GM19438 (cell line): ENCODE data around the gene GAL3ST3.
"Not testable (repeated sequence)": the region's sequence is repeated elsewhere in the genome, so short reads cannot be mapped to it uniquely, and the experiment has no call there.

ENCODE experiments used
- ATAC-seq: cut with Tn5 transposase; IDR thresholded peaks from one replicate; pipeline ENCODE4 v1.9.1; 2021; ENCODE audit warnings: low read depth; ENCODE audit not compliant: unreplicated experiment

GAL3ST3 gene

GRCh38 chr11:66014804-66015453, 34.0 kb downstream of the GAL3ST3 start:
- no peak for ATAC-seq

DNA sequence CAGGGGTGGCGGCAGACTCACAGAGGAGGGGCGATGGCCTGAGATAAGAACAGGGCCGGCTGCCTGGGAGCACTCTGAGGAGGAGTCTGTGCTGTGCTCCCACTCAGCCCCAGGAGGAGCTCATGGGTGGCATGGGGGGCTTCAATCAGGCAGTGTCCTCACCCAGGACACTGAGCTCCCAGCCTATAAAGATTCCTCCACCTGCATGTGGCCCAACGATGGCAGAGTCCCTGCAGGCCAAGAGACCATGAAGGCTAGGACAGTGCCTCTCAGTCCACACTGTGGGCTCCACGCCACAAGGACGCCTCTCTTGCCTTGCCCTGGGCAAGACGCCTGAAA, 35.2 kb downstream of the GAL3ST3 start:
- ATAC-seq: no peak

GRCh38 chr11:66012946-66013761, 35.8 kb downstream of the GAL3ST3 start:
- no peak for ATAC-seq

DNA sequence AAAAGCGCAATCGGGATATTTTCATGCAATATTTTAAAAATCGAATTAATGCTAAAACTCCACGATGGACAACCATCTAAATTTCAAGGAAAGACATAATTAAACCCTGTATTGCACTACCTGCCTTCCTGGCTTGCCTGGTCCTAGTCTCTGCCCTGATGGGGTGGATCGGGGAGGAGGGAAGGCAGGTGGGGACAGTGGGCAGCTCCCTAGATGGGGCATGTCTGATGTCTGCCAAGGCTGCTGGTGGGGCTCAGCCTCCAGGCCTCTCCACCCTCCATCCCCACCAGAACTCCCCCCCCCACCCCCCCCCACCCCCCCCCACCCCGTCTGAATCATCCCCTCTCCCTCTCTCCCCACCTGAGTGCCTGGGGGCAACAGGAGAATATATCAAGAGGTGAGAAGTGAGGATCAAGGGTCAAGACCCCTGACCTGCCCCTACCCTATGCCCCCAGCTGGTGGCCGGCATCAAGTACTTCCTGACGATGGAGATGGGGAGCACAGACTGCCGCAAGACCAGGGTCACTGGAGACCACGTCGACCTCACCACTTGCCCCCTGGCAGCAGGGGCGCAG, 36.5 kb downstream of the GAL3ST3 start:
- ATAC-seq: no peak

GRCh38 chr11:66011785-66012303, 37.1 kb downstream of the GAL3ST3 start, which contains the start of gene CST6:
Gene CST6, plus strand, starts transcription at chr11:66012008. Its CDS starts 37 bp downstream, at chr11:66012045.
- no peak for ATAC-seq

- ATAC-seq: no peak
Observed at GRCh38 chr11:66011239-66011784, 37.6 kb downstream of the GAL3ST3 start.

DNA sequence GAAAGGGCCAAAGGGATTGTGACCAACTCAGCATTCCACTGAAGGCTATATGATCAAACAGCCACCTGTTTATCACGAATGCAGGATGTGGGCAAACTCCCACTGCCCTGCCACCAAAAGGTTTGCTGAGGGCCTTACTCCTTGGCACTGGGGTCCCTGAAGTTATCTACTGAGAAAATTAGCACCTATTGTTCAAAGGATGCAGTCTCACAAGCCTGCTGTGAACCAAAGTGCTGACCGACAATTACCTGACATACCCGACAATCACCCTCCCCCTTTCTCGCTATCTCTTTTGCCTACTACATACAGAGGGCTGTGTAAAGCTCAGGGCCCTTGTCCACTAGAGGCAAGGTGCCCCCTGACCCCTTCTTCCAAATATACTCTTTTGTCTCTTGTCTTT, 38.9 kb downstream of the GAL3ST3 start:
- ATAC-seq: not testable (repeated sequence)

DNA sequence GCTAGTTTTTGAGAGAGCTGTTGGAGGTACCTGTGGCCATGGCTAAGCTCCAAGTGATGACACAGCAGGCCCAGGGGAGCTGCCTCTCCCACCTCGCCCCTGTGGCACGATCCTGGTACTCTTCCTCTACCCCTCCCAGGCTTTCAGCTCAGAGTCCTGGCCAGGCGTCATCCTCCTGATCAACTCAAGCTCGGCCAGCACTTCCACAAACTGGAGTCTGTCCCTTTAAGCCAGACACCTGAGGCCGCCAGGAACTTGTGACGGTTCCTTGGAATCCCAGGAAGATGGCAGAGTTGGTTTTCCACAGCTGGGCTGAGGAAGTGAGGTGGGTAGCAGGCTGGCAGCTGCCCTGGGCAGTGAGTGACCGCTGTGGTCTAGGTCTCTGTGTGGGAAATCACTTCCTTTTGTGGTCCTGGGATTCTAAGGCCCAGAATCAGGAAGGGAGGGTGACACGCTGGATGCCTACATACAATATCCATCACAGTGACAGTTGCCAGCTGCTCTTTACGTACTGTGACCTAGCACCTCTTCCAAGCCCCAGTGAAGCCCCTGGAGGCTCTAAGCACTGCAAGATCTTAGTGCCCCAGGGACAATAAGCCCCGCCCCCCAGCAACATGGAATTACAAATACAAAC, 40.4 kb downstream of the GAL3ST3 start:
- ATAC-seq: no peak

DNA sequence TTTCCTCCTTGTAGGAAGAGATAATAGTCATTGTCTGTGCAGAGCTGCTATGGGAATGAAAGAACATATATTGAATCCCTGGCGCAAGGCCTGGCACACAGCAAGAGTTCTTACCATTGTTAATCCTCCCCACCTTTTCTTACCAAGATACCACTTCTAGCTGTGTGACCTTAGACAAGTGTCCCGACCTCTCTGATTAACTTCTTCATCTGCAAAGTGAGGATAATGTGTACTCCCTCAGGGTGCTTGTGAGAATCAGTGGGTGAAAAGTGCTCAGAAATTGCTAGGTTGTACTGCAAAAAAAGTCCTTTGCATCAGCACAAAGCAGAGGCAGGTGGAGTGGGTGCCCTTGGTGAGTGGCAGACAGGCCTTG, 40.9 kb downstream of the GAL3ST3 start:
- ATAC-seq: no peak

DNA sequence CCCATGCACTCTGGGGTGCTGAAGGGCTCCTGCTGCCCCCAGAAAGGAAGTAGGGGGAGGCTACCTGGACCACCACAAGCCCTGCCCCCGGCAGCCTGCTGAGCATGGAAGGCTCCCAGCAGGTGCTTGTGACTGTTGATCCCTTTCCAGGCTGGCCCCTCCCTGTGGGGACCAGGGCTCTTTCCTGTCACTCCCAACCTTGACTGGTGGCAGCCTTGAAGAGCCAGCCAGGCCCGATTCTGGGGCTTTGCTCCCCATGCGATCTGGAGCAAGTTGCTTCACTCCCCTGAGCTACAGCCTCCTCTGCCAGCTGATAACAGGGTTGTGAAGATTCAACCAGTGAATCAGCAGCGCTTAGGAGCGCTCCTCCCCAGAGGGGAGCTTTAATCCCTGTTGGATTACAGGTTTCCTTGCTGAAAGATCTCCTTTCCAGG, 41.7 kb downstream of the GAL3ST3 start:
- no peak for ATAC-seq

DNA sequence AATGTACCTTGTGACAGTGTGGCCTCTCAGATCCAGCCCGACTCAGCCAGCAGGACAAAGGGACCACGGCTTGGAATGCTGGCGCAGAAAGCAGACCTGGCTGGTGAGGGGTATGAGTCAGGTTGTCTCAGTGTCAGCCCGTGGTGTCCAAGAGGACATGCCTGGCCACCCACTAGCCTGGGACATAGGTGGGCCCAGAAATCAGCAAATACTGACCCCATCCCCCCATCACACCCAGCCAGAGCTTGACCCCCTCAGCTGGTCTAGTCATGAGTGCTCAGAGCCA, 42.1 kb downstream of the GAL3ST3 start:
- ATAC-seq: no peak

- no peak for ATAC-seq
Observed at GRCh38 chr11:66006134-66006890, 42.6 kb downstream of the GAL3ST3 start.

- no peak for ATAC-seq
Observed at GRCh38 chr11:66004186-66004585, 44.8 kb downstream of the GAL3ST3 start.

DNA sequence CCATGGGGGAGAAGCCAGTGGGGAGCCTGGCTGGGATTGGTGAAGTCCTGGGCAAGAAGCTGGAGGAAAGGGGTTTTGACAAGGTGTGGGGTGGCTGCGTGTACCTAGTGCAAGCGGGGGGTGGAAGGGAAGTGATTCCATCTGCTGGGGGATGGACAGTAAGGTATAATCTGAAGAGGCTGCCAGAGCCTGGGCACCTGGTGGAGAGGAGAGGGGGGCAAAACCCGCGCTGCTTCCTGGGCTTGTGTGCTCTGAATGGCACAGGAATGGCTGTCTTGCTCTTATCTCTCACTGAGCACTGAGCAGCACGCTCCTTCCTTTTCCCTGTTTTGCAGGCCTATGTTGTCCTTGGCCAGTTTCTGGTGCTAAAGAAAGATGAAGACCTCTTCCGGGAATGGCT, 45.7 kb downstream of the GAL3ST3 start:
- no peak for ATAC-seq

GRCh38 chr11:66002648-66003225, 46.2 kb downstream of the GAL3ST3 start:
- peak; percentile 39 for ATAC-seq

GRCh38 chr11:66001942-66002647, 46.9 kb downstream of the GAL3ST3 start, which contains the start of the genes BANF1 and EIF1AD:
Gene BANF1, plus strand, starts transcription at chr11:66002503. Its CDS starts 748 bp downstream, at chr11:66003251.
Gene EIF1AD, minus strand, starts transcription at chr11:66002157. Its CDS starts 1,768 bp downstream, at chr11:66000389.
- ATAC-seq: peak; percentile 75

DNA sequence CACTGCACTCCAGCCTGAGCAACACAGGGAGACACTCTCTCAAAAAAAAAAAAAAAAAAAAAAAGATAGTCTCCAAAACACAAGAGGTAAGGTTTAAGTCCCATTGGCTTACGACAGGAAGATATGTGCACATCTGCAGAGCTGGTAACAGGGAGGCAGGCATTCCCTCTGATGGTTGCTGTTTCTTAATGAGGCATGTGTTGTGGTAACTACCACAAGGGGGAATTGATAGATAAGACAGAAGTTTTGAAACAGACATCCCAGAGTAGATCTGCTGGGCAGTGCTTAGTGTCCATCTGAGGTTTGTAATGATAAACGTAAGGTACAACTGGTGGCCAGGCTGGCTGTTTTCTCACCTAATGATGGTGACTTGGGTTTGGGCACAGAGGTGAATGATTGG, 51.7 kb downstream of the GAL3ST3 start:
- no peak for ATAC-seq

DNA sequence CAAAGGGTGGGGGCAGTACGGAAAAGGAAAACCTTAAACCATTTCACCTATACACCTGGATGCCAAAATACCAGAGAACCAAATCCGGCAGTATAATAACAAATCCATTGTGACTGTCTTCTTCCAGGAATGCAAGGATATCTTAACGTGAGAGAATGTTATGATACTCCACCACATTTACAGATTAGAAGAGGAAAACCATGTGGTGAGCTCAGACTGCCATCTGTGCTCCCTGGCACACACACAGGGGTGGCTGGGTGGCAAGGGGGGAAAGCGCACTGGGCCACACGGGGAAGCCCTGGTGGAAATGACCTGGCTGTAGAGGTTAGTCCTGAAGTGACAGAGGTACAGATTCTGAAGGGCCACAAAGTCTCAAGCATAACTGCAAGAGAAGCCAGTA, 56.9 kb downstream of the GAL3ST3 start:
- no peak for ATAC-seq
